COLO668 (cell line): ENCODE data around the gene SNUPN.

ENCODE experiments used
- DNase-seq: peaks from one replicate; lab custom pipeline; 2025; ENCODE audit not compliant: unreplicated experiment; lab: John Stamatoyannopoulos, UW

Gene SNUPN

GRCh38 chr15:75654201-75654907 lies 28.8 kb upstream of the SNUPN start:
- no peak for DNase-seq

- DNase-seq = no peak
Observed at GRCh38 chr15:75653347-75653913, 27.9 kb upstream of the SNUPN start.

- DNase-seq = no peak
Observed at GRCh38 chr15:75651810-75652543, 26.5 kb upstream of the SNUPN start.

- DNase-seq = peak; percentile 55
Observed at GRCh38 chr15:75650908-75651809, 25.6 kb upstream of the SNUPN start.

- DNase-seq = no peak
Observed at GRCh38 chr15:75649848-75650247, 24.3 kb upstream of the SNUPN start.

GRCh38 chr15:75649045-75649761 lies 23.7 kb upstream of the SNUPN start:
- DNase-seq = no peak

GRCh38 chr15:75648156-75649000 lies 22.9 kb upstream of the SNUPN start:
- DNase-seq = peak; percentile 41

GRCh38 chr15:75647370-75648155 lies 22.0 kb upstream of the SNUPN start, which contains the start of gene SNX33:
SNX33 (plus strand) TSS chr15:75647912; CDS start chr15:75649103, 1,191 bp downstream.
- peak; percentile 80 for DNase-seq

GRCh38 chr15:75646944-75647364 lies 21.4 kb upstream of the SNUPN start:
- DNase-seq = peak; percentile 55

- DNase-seq = no peak
Observed at GRCh38 chr15:75646112-75646943, 20.8 kb upstream of the SNUPN start.

- no peak for DNase-seq
Observed at GRCh38 chr15:75644376-75644775, 18.9 kb upstream of the SNUPN start.

GRCh38 chr15:75641603-75642002 lies 16.1 kb upstream of the SNUPN start:
- peak; percentile 20 for DNase-seq

- no peak for DNase-seq
Observed at GRCh38 chr15:75641179-75641503, 15.6 kb upstream of the SNUPN start.

GRCh38 chr15:75640483-75641178 lies 15.1 kb upstream of the SNUPN start:
- peak; percentile 79 for DNase-seq

- DNase-seq = peak; percentile 97
Observed at GRCh38 chr15:75639709-75640482, 14.4 kb upstream of the SNUPN start, which contains the start of gene IMP3. IMP3 (minus strand) TSS chr15:75640224; CDS start chr15:75640168, 56 bp downstream.

GRCh38 chr15:75639191-75639708 lies 13.7 kb upstream of the SNUPN start:
- no peak for DNase-seq
